ENCODE data around the gene TTC7B. TPM values are rescaled to one million over a fixed set of nuclear protein-coding genes. Genes with fewer than 3 reads are reported as not detected.

TTC7B gene
- total and polyA plus RNA-seq, 2 experiments from 2014 or later, result 7.9 to 28.6 TPM

- no peak for TF ChIP-seq REST (IDR thresholded peaks at IDR 0.05; ENCODE audit: unreplicated experiment)
Measured at GRCh38 chr14:90678420-90678819, 137.8 kb downstream of the TTC7B start (continued).

- Mint-ChIP-seq H3K9me3 (no peaks in the 10 kb centered on the region), H3K27me3 (ENCODE audit: insufficient read depth, low read depth, poor library complexity) (no peaks in the 10 kb centered on the region), H3K4me3 (no peak overlapping the region), H3K4me1 (peaks cover 19% of the 10 kb centered on the region), H3K36me3 (ENCODE audit: low read depth) (no peaks in the 10 kb centered on the region; the same call in 2 of the 3 replicates), H3K27ac (no peak overlapping the region)
- Histone ChIP-seq H3K4me1 (ENCODE audit: insufficient read depth) (no peaks in the 10 kb centered on the region), H3K4me2 (no peak overlapping the region), H3K27ac (ENCODE audit: low read depth) (no peak overlapping the region; the same call in 1 of the 2 replicates), H4K20me1 (replicated peaks; ENCODE audit: insufficient read depth) (no peaks in the 10 kb centered on the region), H3K4me3 (no peak overlapping the region), H3K27me3 (ENCODE audit: insufficient read depth) (no peaks in the 10 kb centered on the region), H2AFZ (no peak overlapping the region), H3K79me2 (replicated peaks; ENCODE audit: insufficient read depth) (no peaks in the 10 kb centered on the region), H3F3A (replicated peaks; ENCODE audit: low read depth) (no peaks in the 10 kb centered on the region), H3K9me2 (ENCODE audit: insufficient read depth) (peaks cover 5% of the 10 kb centered on the region; the same call in 1 of the 2 replicates), H3K36me3 (ENCODE audit: insufficient read depth) (no peaks in the 10 kb centered on the region)
- TF ChIP-seq EZH2 (IDR thresholded peaks at IDR 0.05; ENCODE audit: low read depth, unreplicated experiment), result no peak
- no peak for TF ChIP-seq POLR2AphosphoS5 (IDR thresholded peaks at IDR 0.05; ENCODE audit: low read depth)
- ATAC-seq, result no peak
- no peak for DNase-seq (ENCODE audit: low spot score)
Measured at GRCh38 chr14:90677484-90678050, 138.7 kb downstream of the TTC7B start.

GRCh38 chr14:90676912-90677311 lies 139.3 kb downstream of the TTC7B start:
- Histone ChIP-seq H3K4me2 (no peak overlapping the region), H2AFZ (no peak overlapping the region), H3K4me3 (no peak overlapping the region), H3K9me2 (ENCODE audit: insufficient read depth) (peaks cover 5% of the 10 kb centered on the region; the same call in 1 of the 2 replicates), H3K4me1 (ENCODE audit: insufficient read depth) (no peaks in the 10 kb centered on the region), H3F3A (replicated peaks; ENCODE audit: low read depth) (no peaks in the 10 kb centered on the region), H3K79me2 (replicated peaks; ENCODE audit: insufficient read depth) (no peaks in the 10 kb centered on the region), H3K27me3 (ENCODE audit: insufficient read depth) (no peaks in the 10 kb centered on the region), H4K20me1 (replicated peaks; ENCODE audit: insufficient read depth) (no peaks in the 10 kb centered on the region), H3K27ac (ENCODE audit: low read depth) (no peak overlapping the region), H3K36me3 (ENCODE audit: insufficient read depth) (no peaks in the 10 kb centered on the region)
- Mint-ChIP-seq H3K27me3 (ENCODE audit: insufficient read depth, low read depth, poor library complexity) (no peaks in the 10 kb centered on the region), H3K9me3 (no peaks in the 10 kb centered on the region), H3K4me1 (peaks cover 19% of the 10 kb centered on the region), H3K4me3 (no peak overlapping the region), H3K36me3 (ENCODE audit: low read depth) (no peaks in the 10 kb centered on the region; the same call in 2 of the 3 replicates), H3K27ac (0 out of 2 replicates have a peak overlapping the region, but pooled peaks have one; percentile 50)
- no peak for ATAC-seq
- no peak for DNase-seq (ENCODE audit: low spot score)
- no peak for TF ChIP-seq STAT1 (IDR thresholded peaks at IDR 0.05; ENCODE audit: unreplicated experiment)
- no peak for TF ChIP-seq ETS1 (IDR thresholded peaks at IDR 0.05)
- no peak for TF ChIP-seq ZNF331 (CRISPR knock-in tag; IDR thresholded peaks at IDR 0.05; ENCODE audit: low read depth)
- TF ChIP-seq POLR2AphosphoS5 (IDR thresholded peaks at IDR 0.05; ENCODE audit: low read depth), result no peak
- no peak for TF ChIP-seq NANOG (IDR thresholded peaks at IDR 0.05; ENCODE audit: borderline replicate concordance)
- TF ChIP-seq CREB1 (CRISPR knock-in tag; IDR thresholded peaks at IDR 0.05; ENCODE audit: low read depth), result no peak
- TF ChIP-seq CTCF (conservative IDR thresholded peaks at IDR 0.05; ENCODE audit: low read depth in 2 of 2), result no peak
- TF ChIP-seq JUNB (IDR thresholded peaks at IDR 0.05; ENCODE audit: unreplicated experiment), result no peak

All from GM23338 (cell line).